ENCODE results near the gene ERICH3.

The ERICH3 gene

DNA sequence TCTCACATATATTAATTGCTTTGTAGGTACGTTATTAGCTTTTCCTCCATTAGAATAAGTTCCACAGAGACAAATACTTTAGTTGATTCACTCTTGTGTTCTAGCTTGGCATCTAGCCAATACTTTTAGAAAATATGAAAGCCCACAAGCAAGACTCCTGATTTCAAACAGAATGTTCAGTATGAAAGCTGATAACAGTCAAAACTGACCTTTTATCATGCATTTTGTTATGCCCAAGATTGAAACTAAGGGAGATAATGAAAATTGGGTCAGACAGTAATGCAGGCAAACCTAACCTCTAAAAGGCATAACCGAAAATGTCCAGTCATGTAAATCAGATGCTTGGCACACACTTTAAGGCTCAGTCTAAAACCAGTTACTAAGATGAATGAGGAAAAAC lies 61.7 kb downstream of the ERICH3 start:
- DNase-seq (ENCODE audit: extremely low spot score) = no peak
- POLR2A ChIA-PET = no interaction called here
- CTCF ChIA-PET = no interaction called here
- no peak for TF ChIP-seq CTBP1 (IDR thresholded peaks at IDR 0.05; ENCODE audit: borderline replicate concordance)
- TF ChIP-seq BHLHE40 (IDR thresholded peaks at IDR 0.05; ENCODE audit: borderline replicate concordance) = no peak
- TF ChIP-seq FOXA1 (IDR thresholded peaks at IDR 0.05) = no peak
- no peak for TF ChIP-seq L3MBTL2 (conservative IDR thresholded peaks at IDR 0.05)
- no peak for TF ChIP-seq ZNF384 (IDR thresholded peaks at IDR 0.05)
- TF ChIP-seq ARNT (IDR thresholded peaks at IDR 0.05) = no peak
- no peak for TF ChIP-seq TARDBP (IDR thresholded peaks at IDR 0.05)
- TF ChIP-seq, protein P1, sequence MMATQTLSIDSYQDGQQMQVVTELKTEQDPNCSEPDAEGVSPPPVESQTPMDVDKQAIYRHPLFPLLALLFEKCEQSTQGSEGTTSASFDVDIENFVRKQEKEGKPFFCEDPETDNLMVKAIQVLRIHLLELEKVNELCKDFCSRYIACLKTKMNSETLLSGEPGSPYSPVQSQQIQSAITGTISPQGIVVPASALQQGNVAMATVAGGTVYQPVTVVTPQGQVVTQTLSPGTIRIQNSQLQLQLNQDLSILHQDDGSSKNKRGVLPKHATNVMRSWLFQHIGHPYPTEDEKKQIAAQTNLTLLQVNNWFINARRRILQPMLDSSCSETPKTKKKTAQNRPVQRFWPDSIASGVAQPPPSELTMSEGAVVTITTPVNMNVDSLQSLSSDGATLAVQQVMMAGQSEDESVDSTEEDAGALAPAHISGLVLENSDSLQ (IDR thresholded peaks at IDR 0.05) = no peak
- no peak for TF ChIP-seq FOXK2 (IDR thresholded peaks at IDR 0.05)
- no peak for TF ChIP-seq ELF4 (IDR thresholded peaks at IDR 0.05)
- TF ChIP-seq FOXM1 (IDR thresholded peaks at IDR 0.05; ENCODE audit: borderline replicate concordance) = no peak
- no peak for TF ChIP-seq LEF1 (IDR thresholded peaks at IDR 0.05; ENCODE audit: borderline replicate concordance)
- TF ChIP-seq NFRKB (IDR thresholded peaks at IDR 0.05) = no peak
- no peak for TF ChIP-seq SP1 (IDR thresholded peaks at IDR 0.05)
- no peak for TF ChIP-seq HDGF (IDR thresholded peaks at IDR 0.05; ENCODE audit: borderline replicate concordance)
- no peak for TF ChIP-seq SUZ12 (IDR thresholded peaks at IDR 0.05)

DNA sequence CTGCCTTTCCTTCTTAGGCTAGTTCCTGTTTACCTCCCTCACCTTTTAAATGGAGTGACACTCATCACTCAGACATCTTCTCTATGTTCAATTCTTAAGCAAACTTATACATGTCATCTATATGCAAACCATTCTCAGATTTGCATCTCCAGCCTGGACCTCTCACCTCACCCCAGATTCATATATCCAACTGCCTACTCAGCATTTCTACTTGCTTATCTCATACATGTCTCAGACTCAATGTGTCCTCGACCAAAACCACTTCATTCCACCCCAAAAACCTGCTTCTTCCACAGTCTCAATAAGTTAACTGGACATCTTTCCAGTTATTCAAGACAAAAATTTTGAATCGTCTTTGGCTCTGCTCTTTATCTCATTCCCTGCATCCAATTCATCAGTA lies 62.6 kb downstream of the ERICH3 start:
- no peak for DNase-seq (ENCODE audit: extremely low spot score)
- POLR2A ChIA-PET = no interaction called here
- TF ChIP-seq HDGF (IDR thresholded peaks at IDR 0.05; ENCODE audit: borderline replicate concordance) = no peak
- TF ChIP-seq SUZ12 (IDR thresholded peaks at IDR 0.05) = no peak
- no peak for TF ChIP-seq ZNF384 (IDR thresholded peaks at IDR 0.05)
- no peak for TF ChIP-seq NFRKB (IDR thresholded peaks at IDR 0.05)
- no peak for TF ChIP-seq BHLHE40 (IDR thresholded peaks at IDR 0.05; ENCODE audit: borderline replicate concordance)
- TF ChIP-seq FOXM1 (IDR thresholded peaks at IDR 0.05; ENCODE audit: borderline replicate concordance) = no peak
- no peak for TF ChIP-seq SP1 (IDR thresholded peaks at IDR 0.05)
- TF ChIP-seq ELF4 (IDR thresholded peaks at IDR 0.05) = no peak
- TF ChIP-seq LEF1 (IDR thresholded peaks at IDR 0.05; ENCODE audit: borderline replicate concordance) = no peak
- no peak for TF ChIP-seq FOXA1 (IDR thresholded peaks at IDR 0.05)
- TF ChIP-seq, protein P1 (IDR thresholded peaks at IDR 0.05) = no peak
- no peak for TF ChIP-seq CTBP1 (IDR thresholded peaks at IDR 0.05; ENCODE audit: borderline replicate concordance)
- TF ChIP-seq TARDBP (IDR thresholded peaks at IDR 0.05) = no peak
- no peak for TF ChIP-seq FOXK2 (IDR thresholded peaks at IDR 0.05)
- no peak for TF ChIP-seq ARNT (IDR thresholded peaks at IDR 0.05)
- no peak for TF ChIP-seq L3MBTL2 (conservative IDR thresholded peaks at IDR 0.05)
- CTCF ChIA-PET = no interaction called here

DNA sequence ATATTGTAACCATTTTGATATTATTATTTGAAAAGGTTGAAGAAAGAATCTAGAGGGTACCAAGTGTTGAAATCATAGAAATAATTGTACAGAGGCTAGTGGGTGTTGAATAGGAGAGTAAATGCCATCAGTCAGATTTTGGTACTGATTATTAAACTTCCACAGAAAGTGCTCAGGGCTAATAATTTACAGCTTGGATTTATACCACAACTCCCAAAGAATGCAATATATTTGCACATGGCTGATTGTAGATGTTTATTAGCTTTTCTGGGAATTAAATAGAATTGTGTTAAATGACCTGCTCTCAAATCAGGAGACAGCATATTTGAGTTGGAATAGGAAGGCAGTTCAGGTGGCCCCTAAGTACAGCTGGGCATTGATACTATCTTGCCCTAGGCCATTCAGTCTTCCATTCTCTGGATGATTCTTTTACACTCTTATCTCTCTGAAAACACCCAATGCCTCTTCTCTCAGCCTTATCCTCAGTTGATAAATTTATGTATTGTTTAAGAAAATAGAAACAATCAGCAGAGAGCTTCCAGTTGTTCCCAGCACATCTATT lies 63.7 kb downstream of the ERICH3 start:
- TF ChIP-seq HDGF (IDR thresholded peaks at IDR 0.05; ENCODE audit: borderline replicate concordance) = no peak
- TF ChIP-seq FOXK2 (IDR thresholded peaks at IDR 0.05) = no peak
- TF ChIP-seq FOXM1 (IDR thresholded peaks at IDR 0.05; ENCODE audit: borderline replicate concordance) = no peak
- no peak for TF ChIP-seq L3MBTL2 (conservative IDR thresholded peaks at IDR 0.05)
- no peak for TF ChIP-seq SUZ12 (IDR thresholded peaks at IDR 0.05)
- no peak for TF ChIP-seq NFRKB (IDR thresholded peaks at IDR 0.05)
- no peak for TF ChIP-seq ELF4 (IDR thresholded peaks at IDR 0.05)
- TF ChIP-seq, protein P1 (IDR thresholded peaks at IDR 0.05) = no peak
- no peak for TF ChIP-seq BHLHE40 (IDR thresholded peaks at IDR 0.05; ENCODE audit: borderline replicate concordance)
- TF ChIP-seq FOXA1 (IDR thresholded peaks at IDR 0.05) = no peak
- TF ChIP-seq LEF1 (IDR thresholded peaks at IDR 0.05; ENCODE audit: borderline replicate concordance) = no peak
- TF ChIP-seq SP1 (IDR thresholded peaks at IDR 0.05) = no peak
- TF ChIP-seq ZNF384 (IDR thresholded peaks at IDR 0.05) = no peak
- no peak for TF ChIP-seq TARDBP (IDR thresholded peaks at IDR 0.05)
- no peak for TF ChIP-seq ARNT (IDR thresholded peaks at IDR 0.05)
- TF ChIP-seq CTBP1 (IDR thresholded peaks at IDR 0.05; ENCODE audit: borderline replicate concordance) = no peak

GRCh38 chr1:74596717-74597116 lies 76.9 kb downstream of the ERICH3 start:
- POLR2A ChIA-PET = no interaction called here
- CTCF ChIA-PET = no interaction called here
- DNase-seq (ENCODE audit: extremely low spot score) = no peak
- TF ChIP-seq HDGF (IDR thresholded peaks at IDR 0.05; ENCODE audit: borderline replicate concordance) = no peak

More for the DNA sequence above, 63.7 kb downstream of the ERICH3 start:
- DNase-seq (ENCODE audit: extremely low spot score) = no peak
- POLR2A ChIA-PET = no interaction called here
- CTCF ChIA-PET = no interaction called here

DNA sequence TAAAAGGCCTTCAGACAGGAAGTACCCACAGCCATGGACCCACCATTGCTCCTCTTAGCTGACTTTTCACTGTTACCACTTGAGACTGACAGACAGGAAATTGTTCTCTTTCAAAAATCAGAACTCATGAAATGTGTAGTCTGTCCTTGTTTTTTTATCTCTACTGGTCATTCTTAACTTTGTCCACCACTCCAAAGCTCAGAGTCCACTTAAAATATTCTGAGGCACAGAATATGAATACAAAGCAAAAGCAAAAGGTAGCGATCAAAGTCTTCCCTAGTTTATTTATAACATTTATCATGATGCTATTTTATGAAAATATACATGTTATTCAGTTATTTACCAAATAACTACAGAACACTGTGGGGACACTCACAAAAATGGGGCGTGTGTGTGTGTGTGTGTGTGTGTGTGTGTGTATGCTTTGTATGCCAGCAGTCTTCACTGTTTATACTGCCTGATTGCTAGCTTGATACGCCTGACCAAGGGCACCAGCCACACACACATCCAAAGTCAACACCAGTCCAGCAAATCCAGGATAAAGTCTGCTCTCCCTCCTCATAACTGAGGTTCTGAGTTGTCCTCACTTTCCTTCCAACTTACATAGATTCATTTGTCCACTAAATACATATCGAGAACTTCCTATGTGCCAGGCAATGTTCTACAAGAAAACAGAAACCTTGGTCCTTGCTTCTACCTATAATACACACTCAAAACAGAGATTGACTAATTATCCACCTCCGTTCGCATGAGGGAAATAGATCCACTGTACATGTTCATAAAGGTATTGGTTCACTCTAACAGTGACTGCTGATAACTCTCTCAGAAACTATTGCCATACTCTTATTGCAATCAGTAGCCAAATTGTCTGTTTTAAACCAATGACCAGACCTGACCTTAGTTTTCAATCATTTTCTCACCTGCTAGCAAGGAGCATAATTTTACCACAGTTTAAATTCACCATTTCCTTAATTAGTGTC lies 79.4 kb downstream of the ERICH3 start:
- DNase-seq (ENCODE audit: extremely low spot score) = no peak
- POLR2A ChIA-PET = no interaction called here
- CTCF ChIA-PET = no interaction called here
- TF ChIP-seq CTBP1 (IDR thresholded peaks at IDR 0.05; ENCODE audit: borderline replicate concordance) = no peak
- TF ChIP-seq L3MBTL2 (conservative IDR thresholded peaks at IDR 0.05) = no peak
- TF ChIP-seq FOXM1 (IDR thresholded peaks at IDR 0.05; ENCODE audit: borderline replicate concordance) = no peak
- TF ChIP-seq, protein P1 (IDR thresholded peaks at IDR 0.05) = no peak
- TF ChIP-seq ZNF384 (IDR thresholded peaks at IDR 0.05) = no peak
